Parathyroid adenoma (tissue), 2 donors: ENCODE measurements around the gene MTMR12.

ENCODE experiments used
- H2AFZ ChIP-seq: fragments of 300-600 bp; sonication (generic); one replicate; pipeline ENCODE4 v1.7.0; 2017; ENCODE audit warnings: antibody characterized with exemption, mild to moderate bottlenecking
- H3K27ac ChIP-seq: fragments of 300-600 bp; sonication (generic); one replicate; pipeline ENCODE4 v1.7.0; 2017
- H3K27me3 ChIP-seq: fragments of 300-600 bp; sonication (generic); one replicate; pipeline ENCODE4 v1.7.0; 2017; ENCODE audit warnings: low read length; ENCODE audit not compliant: control insufficient read depth, insufficient read depth
- H3K36me3 ChIP-seq: fragments of 300-600 bp; sonication (generic); one replicate; pipeline ENCODE4 v1.7.0; 2017; ENCODE audit warnings: low read length; ENCODE audit not compliant: control insufficient read depth, insufficient read depth
- H3K4me1 ChIP-seq: fragments of 300-600 bp; sonication (generic); one replicate; pipeline ENCODE4 v1.7.0; 2017; ENCODE audit warnings: control low read depth
- H3K4me2 ChIP-seq: fragments of 300-600 bp; sonication (generic); one replicate; pipeline ENCODE4 v1.7.0; 2017; ENCODE audit warnings: low read length
- H3K4me3 ChIP-seq: fragments of 300-600 bp; sonication (generic); one replicate; pipeline ENCODE4 v1.7.0; 2017; ENCODE audit warnings: low read depth, low read length
- H3K79me2 ChIP-seq: fragments of 300-600 bp; sonication (generic); one replicate; pipeline ENCODE4 v1.7.0; 2017; ENCODE audit warnings: control low read depth
- H3K9ac ChIP-seq: fragments of 300-600 bp; sonication (generic); one replicate; pipeline ENCODE4 v1.7.0; 2017; ENCODE audit warnings: mild to moderate bottlenecking
- H3K9me3 ChIP-seq: fragments of 300-600 bp; sonication (generic); one replicate; pipeline ENCODE4 v1.7.0; 2017; ENCODE audit warnings: low read length; ENCODE audit not compliant: control insufficient read depth
- TF ChIP-seq, protein P1 (sequence below): fragments of 300-600 bp; sonication (generic); IDR thresholded peaks from one replicate; pipeline ENCODE4 v1.7.0; 2017; ENCODE audit warnings: antibody characterized with exemption, mild to moderate bottlenecking
- donor health status: primary hyperparathyroidism.

Gene MTMR12

DNA sequence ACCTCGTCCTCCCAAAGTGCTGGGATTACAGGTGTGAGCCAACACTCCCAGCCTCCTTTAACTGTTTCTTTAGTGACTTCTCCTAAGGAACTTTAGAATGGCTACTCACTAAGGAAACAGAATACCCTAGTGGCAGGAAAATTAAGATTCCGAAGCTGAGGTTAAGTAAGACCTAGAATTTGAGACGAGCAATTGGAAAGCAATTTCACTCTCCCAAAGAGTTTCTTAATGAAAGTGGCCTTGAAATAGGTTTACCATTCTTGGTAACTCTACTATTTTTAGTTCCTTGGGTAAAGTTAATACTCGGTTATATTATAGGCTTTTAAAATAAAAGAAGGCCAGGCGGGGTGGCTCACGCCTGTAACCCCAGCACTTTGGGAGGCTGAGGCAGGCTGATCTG, 115.7 kb downstream of the MTMR12 start:
- Histone ChIP-seq H3K4me1 (no peaks in the 10 kb centered on the region), H3K27me3 (no peaks in the 10 kb centered on the region), H3K79me2 (no peaks in the 10 kb centered on the region), H3K36me3 (no peaks in the 10 kb centered on the region), H3K4me2 (no peak overlapping the region), H3K27ac (no peak overlapping the region), H3K9ac (no peak overlapping the region), H2AFZ (no peak overlapping the region), H3K4me3 (no peak overlapping the region), H3K9me3 (no peaks in the 10 kb centered on the region)
- TF ChIP-seq, protein P1, sequence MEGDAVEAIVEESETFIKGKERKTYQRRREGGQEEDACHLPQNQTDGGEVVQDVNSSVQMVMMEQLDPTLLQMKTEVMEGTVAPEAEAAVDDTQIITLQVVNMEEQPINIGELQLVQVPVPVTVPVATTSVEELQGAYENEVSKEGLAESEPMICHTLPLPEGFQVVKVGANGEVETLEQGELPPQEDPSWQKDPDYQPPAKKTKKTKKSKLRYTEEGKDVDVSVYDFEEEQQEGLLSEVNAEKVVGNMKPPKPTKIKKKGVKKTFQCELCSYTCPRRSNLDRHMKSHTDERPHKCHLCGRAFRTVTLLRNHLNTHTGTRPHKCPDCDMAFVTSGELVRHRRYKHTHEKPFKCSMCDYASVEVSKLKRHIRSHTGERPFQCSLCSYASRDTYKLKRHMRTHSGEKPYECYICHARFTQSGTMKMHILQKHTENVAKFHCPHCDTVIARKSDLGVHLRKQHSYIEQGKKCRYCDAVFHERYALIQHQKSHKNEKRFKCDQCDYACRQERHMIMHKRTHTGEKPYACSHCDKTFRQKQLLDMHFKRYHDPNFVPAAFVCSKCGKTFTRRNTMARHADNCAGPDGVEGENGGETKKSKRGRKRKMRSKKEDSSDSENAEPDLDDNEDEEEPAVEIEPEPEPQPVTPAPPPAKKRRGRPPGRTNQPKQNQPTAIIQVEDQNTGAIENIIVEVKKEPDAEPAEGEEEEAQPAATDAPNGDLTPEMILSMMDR, result no peak

DNA sequence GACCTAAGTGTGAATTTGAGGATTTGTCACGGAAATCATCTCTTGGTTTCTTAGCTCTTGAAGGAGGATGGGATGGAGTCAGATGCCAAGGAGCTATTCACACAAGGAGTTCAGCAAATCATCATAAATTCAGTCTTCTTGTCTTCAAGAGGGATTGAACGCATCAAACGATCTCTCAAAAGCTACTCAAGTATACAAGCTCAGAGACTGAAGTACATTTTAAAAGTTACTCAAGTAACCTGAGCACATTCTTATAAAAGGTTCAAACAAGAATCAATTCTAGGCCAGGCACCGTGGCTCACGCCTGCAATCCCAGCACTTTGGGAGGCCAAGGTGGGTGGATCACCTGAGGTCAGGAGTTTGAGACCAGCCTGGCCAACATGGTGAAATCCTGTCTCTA, 117.5 kb downstream of the MTMR12 start:
- no peak overlapping the region for H3K4me3 ChIP-seq
- H3K4me2 ChIP-seq, result no peak overlapping the region
- H3K9ac ChIP-seq, result no peak overlapping the region
- no peak overlapping the region for H3K27ac ChIP-seq
- H2AFZ ChIP-seq, result no peak overlapping the region
- no peaks in the 10 kb centered on the region for H3K27me3 ChIP-seq
- no peaks in the 10 kb centered on the region for H3K79me2 ChIP-seq
- TF ChIP-seq, protein P1, result no peak
- no peaks in the 10 kb centered on the region for H3K9me3 ChIP-seq
- H3K36me3 ChIP-seq, result no peaks in the 10 kb centered on the region
- no peaks in the 10 kb centered on the region for H3K4me1 ChIP-seq

DNA sequence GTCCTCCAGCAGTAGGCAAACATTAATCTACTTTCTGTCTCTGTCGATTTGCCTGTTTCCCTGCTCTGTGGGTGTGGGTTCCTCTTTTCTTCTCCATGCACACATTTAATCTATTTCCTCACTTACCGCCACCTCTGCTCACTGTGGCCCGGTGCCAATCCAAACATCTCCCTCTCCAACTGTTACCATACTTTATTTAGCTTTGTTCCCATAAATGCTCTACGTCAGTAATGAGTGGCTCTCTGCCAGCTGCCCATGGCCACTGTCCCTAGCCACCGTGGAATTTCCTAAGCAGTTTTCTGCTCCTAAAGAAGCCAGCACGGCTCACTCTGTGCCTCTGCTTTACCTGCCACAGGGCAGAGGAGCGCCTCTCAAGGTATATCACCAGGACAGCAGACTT, 119.1 kb downstream of the MTMR12 start:
- no peaks in the 10 kb centered on the region for H3K4me1 ChIP-seq
- no peaks in the 10 kb centered on the region for H3K9me3 ChIP-seq
- H2AFZ ChIP-seq, result no peak overlapping the region
- H3K79me2 ChIP-seq, result no peaks in the 10 kb centered on the region
- H3K4me2 ChIP-seq, result no peak overlapping the region
- no peak overlapping the region for H3K9ac ChIP-seq
- H3K27ac ChIP-seq, result no peak overlapping the region
- H3K27me3 ChIP-seq, result no peaks in the 10 kb centered on the region
- TF ChIP-seq, protein P1, result no peak
- no peaks in the 10 kb centered on the region for H3K36me3 ChIP-seq
- no peak overlapping the region for H3K4me3 ChIP-seq

DNA sequence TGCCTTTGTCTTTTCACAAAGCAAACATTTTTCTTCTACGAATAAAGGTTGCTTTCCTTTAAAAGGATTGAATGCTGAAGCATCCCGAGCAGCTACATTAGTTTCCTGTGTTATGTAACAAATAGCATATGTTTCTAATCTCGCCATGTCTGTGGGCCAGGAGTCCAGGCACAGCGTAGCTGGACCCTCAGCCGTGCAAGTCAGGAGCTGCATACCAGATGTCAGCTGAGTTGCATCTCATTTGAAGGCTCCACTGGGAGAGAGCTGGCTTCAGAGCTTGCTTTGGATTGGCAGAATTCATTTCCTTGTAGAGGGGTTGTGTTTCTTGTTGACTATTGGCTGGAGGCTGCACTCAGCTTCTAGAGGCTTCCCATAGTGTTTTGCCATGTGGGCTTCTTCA, 122.6 kb downstream of the MTMR12 start:
- Histone ChIP-seq H3K4me3 (no peak overlapping the region), H3K27ac (no peak overlapping the region), H3K9me3 (peaks cover 5% of the 10 kb centered on the region), H3K36me3 (no peaks in the 10 kb centered on the region), H3K79me2 (no peaks in the 10 kb centered on the region), H3K27me3 (no peaks in the 10 kb centered on the region), H3K4me1 (no peaks in the 10 kb centered on the region), H3K4me2 (no peak overlapping the region), H3K9ac (no peak overlapping the region), H2AFZ (no peak overlapping the region)
- TF ChIP-seq, protein P1, result no peak

DNA sequence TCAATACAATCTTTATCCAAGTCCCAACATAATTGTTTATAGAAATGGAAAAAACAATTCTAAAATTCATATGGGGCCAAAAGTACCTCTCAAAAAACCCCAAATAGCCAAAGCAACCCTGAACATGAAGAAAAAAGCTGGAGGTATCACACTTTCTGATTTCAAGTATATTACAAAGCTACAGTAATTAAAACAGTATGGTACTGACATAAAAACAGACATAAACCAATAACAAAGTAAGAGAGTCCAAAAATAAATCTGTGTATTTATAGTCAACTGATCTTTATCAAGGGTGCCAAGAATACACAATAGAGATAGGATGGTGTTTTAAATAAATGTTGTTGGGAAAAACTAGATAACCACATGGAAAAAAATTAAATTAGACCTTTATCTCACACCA, 125.1 kb downstream of the MTMR12 start:
- Histone ChIP-seq H3K79me2 (no peaks in the 10 kb centered on the region), H3K4me2 (no peak overlapping the region), H3K9ac (no peak overlapping the region), H3K4me1 (no peaks in the 10 kb centered on the region), H3K36me3 (no peaks in the 10 kb centered on the region), H3K9me3 (peaks cover 5% of the 10 kb centered on the region), H2AFZ (no peak overlapping the region), H3K27me3 (no peaks in the 10 kb centered on the region), H3K27ac (no peak overlapping the region), H3K4me3 (no peak overlapping the region)
- TF ChIP-seq, protein P1, result no peak
